CD4-positive, alpha-beta T cell treated with Interleukin-6 for 4 hours (primary cell): ENCODE data around the gene MESD.

Experiments used
- DNase-seq: peaks from one replicate; pipeline ENCODE4 v3.0.0-alpha.2; 2020; ENCODE audit warnings: mixed read lengths

The MESD gene

GRCh38 chr15:80989518-80990478 is at the start of gene MESD:
Gene MESD, minus strand, starts transcription at chr15:80989819. Its CDS starts 28 bp downstream, at chr15:80989791.
- DNase-seq: peak; percentile 99

GRCh38 chr15:81038975-81039607 is 49.5 kb upstream of the MESD start:
- no peak for DNase-seq

GRCh38 chr15:81037952-81038743 is 48.5 kb upstream of the MESD start:
- DNase-seq: no peak

GRCh38 chr15:81033508-81033907 is 43.9 kb upstream of the MESD start:
- no peak for DNase-seq

- no peak for DNase-seq
These were observed 43.2 kb upstream of the MESD start for GRCh38 chr15:81032818-81033217.

- no peak for DNase-seq
These were observed 42.7 kb upstream of the MESD start for GRCh38 chr15:81032355-81032754.

GRCh38 chr15:81031203-81031602 is 41.6 kb upstream of the MESD start:
- DNase-seq: no peak

GRCh38 chr15:81030301-81030750 is 40.7 kb upstream of the MESD start:
- DNase-seq: no peak

- DNase-seq: no peak
These were observed 40.0 kb upstream of the MESD start for GRCh38 chr15:81029414-81030300.

GRCh38 chr15:81026836-81027599 is 37.4 kb upstream of the MESD start:
- DNase-seq: no peak

GRCh38 chr15:81025721-81026370 is 36.2 kb upstream of the MESD start:
- DNase-seq: no peak

- no peak for DNase-seq
These were observed 35.3 kb upstream of the MESD start for GRCh38 chr15:81024936-81025335.

- DNase-seq: no peak
These were observed 34.8 kb upstream of the MESD start for GRCh38 chr15:81024265-81024872.

- no peak for DNase-seq
These were observed 34.1 kb upstream of the MESD start for GRCh38 chr15:81023483-81024264.

GRCh38 chr15:81021321-81021720 is 31.7 kb upstream of the MESD start:
- DNase-seq: no peak

GRCh38 chr15:81018197-81018596 is 28.6 kb upstream of the MESD start:
- no peak for DNase-seq

GRCh38 chr15:81016489-81017068 is 27.0 kb upstream of the MESD start:
- DNase-seq: no peak

- no peak for DNase-seq
These were observed 26.2 kb upstream of the MESD start for GRCh38 chr15:81015621-81016488.
